ENCODE results near the gene ULK4.

- TF ChIP-seq CTCF (IDR thresholded peaks at IDR 0.05) (no peak), POLR2A (IDR thresholded peaks at IDR 0.05) (no peak)
Observed at GRCh38 chr3:41652506-41652905, 309.4 kb downstream of the ULK4 start.
